Astrocyte (in vitro differentiated cells and primary cell): ENCODE data around the gene CDX1.

ENCODE experiments used
- CTCF ChIP-seq: IDR thresholded peaks from 2 replicates; pipeline ENCODE4 v1.5.1; 2011; ENCODE audit warnings: low read depth, mild to moderate bottlenecking, inconsistent platforms, low read length, moderate library complexity; ENCODE audit not compliant: insufficient read depth
- EZH2 ChIP-seq: IDR thresholded peaks from 2 replicates; pipeline ENCODE4 v1.6.1; 2012; ENCODE audit warnings: mild to moderate bottlenecking, low read length, inconsistent platforms; ENCODE audit not compliant: insufficient read depth

- TF ChIP-seq CTCF = no peak
- no peak for TF ChIP-seq EZH2
Observed at GRCh38 chr5:150153483-150153882, 13.1 kb upstream of the CDX1 start.
